Keratinocyte (primary cell): ENCODE measurements around the gene CLEC3B. TPM values are rescaled to one million over a fixed set of nuclear protein-coding genes. Genes with fewer than 3 reads are reported as not detected.

Source experiments
- DNase-seq: peaks from one replicate; pipeline ENCODE4 v3.0.0-alpha.2; 2011; ENCODE audit warnings: low read depth, missing footprints, low spot score
- FAIRE-seq: peaks from 2 replicates; lab custom pipeline; 2011; peaks lifted over from hg19 to GRCh38; lab: Jason Lieb, UNC
- H2AFZ ChIP-seq: 2 replicates; pipeline ENCODE4 v1.6.0; 2012; ENCODE audit warnings: low read length, control low read depth, inconsistent platforms; ENCODE audit not compliant: control insufficient read depth
- H3K27ac ChIP-seq: 2 replicates; pipeline ENCODE4 v1.5.1; 2011; ENCODE audit warnings: low read length; ENCODE audit not compliant: control insufficient read depth, insufficient read depth
- H3K27me3 ChIP-seq: 3 replicates; pipeline ENCODE4 v1.6.0; 2011; ENCODE audit warnings: low read length; ENCODE audit not compliant: control insufficient read depth, insufficient read depth; ENCODE audit errors: extremely low read depth
- H3K36me3 ChIP-seq, 2 experiments: 2 replicates in 1 of 2; 3 replicates in 1 of 2; pipeline ENCODE4 v1.5.1; 2011; ENCODE audit warnings: low read length in 2 of 2, mild to moderate bottlenecking in 1 of 2; ENCODE audit not compliant: control insufficient read depth in 2 of 2, insufficient read depth in 2 of 2; ENCODE audit errors: extremely low read depth in 1 of 2
- H3K4me1 ChIP-seq: 3 replicates; pipeline ENCODE4 v1.5.1; 2011; ENCODE audit warnings: low read length; ENCODE audit not compliant: control insufficient read depth, insufficient read depth; ENCODE audit errors: extremely low read depth
- H3K4me2 ChIP-seq: 3 replicates; pipeline ENCODE4 v1.6.0; 2011; ENCODE audit warnings: low read depth, low read length; ENCODE audit not compliant: control insufficient read depth, insufficient read depth; ENCODE audit errors: extremely low read depth
- H3K4me3 ChIP-seq, 3 experiments: fragments of 200-600 bp in 1 of 3; sonication (generic) in 1 of 3; 2 replicates in 2 of 3; 3 replicates in 1 of 3; pipeline ENCODE4 v1.5.1; 2011 to 2016; ENCODE audit warnings: low read length in 3 of 3, mild to moderate bottlenecking in 3 of 3, control low read depth in 2 of 3, inconsistent platforms in 1 of 3, low read depth in 1 of 3, mixed read lengths in 1 of 3, mixed run types in 1 of 3, moderate library complexity in 1 of 3; ENCODE audit not compliant: control insufficient read depth in 2 of 3, insufficient read depth in 2 of 3; ENCODE audit errors: extremely low read depth in 1 of 3
- H3K79me2 ChIP-seq: 2 replicates; pipeline ENCODE4 v1.6.0; 2012; ENCODE audit warnings: low read length; ENCODE audit not compliant: control insufficient read depth, insufficient read depth
- H3K9ac ChIP-seq: 3 replicates; pipeline ENCODE4 v1.6.0; 2011; ENCODE audit warnings: low read length; ENCODE audit not compliant: control insufficient read depth, insufficient read depth; ENCODE audit errors: extremely low read depth
- H3K9me1 ChIP-seq: 3 replicates; pipeline ENCODE4 v1.6.0; 2011; ENCODE audit warnings: low read length; ENCODE audit not compliant: control insufficient read depth, insufficient read depth; ENCODE audit errors: extremely low read depth
- H3K9me3 ChIP-seq: 2 replicates; pipeline ENCODE4 v1.5.1; 2012; ENCODE audit warnings: low read depth, low read length; ENCODE audit not compliant: control insufficient read depth
- H4K20me1 ChIP-seq: 3 replicates; pipeline ENCODE4 v1.6.0; 2011; ENCODE audit warnings: low read length; ENCODE audit not compliant: control insufficient read depth, insufficient read depth; ENCODE audit errors: extremely low read depth
- CTCF ChIP-seq, 3 experiments: IDR thresholded peaks in 1 of 3; conservative IDR thresholded peaks in 1 of 3; optimal IDR thresholded peaks in 1 of 3; 2 replicates in 2 of 3; 3 replicates in 1 of 3; pipeline versions ENCODE3 to v1.5.1; 2011; ENCODE audit warnings: low read length in 3 of 3, mild to moderate bottlenecking in 3 of 3, moderate library complexity in 2 of 3, control low read depth in 1 of 3, inconsistent platforms in 1 of 3; ENCODE audit not compliant: insufficient read depth in 2 of 3; ENCODE audit errors: extremely low read depth in 1 of 3
- EZH2 ChIP-seq: IDR thresholded peaks from one replicate; pipeline ENCODE4 v1.6.1; 2012; ENCODE audit warnings: inconsistent platforms, mild to moderate bottlenecking, low read length, moderate library complexity
- dilution Hi-C: fragments of 300-500 bp; cut with MboI; formaldehyde crosslinking; loops from one replicate; pipeline ENCODE4 v1.7.0; 2020; ENCODE audit warnings: low sequenced_read_pairs; ENCODE audit not compliant: extremely low pct_ligation_motif_present
- polyA plus RNA-seq, 5 experiments: library from polyadenylated mRNA; depleted of rRNA in 3 of 5; stranded (reverse) in 3 of 5; stranded (forward) in 1 of 5; unstranded in 1 of 5; fragments of >200 nt; gene quantifications; 1 replicate in 1 of 5; 2 replicates in 3 of 5; 3 replicates in 1 of 5; pipeline versions ENCODE4 v1.2.1 to v1.2.3, GENCODE V29; 2011 to 2012; ENCODE audit warnings: missing spikeins in 2 of 5, low read depth in 1 of 5, low replicate concordance in 1 of 5

CLEC3B gene
- polyA plus RNA-seq, 1 donor (not counting 4 experiments of a cell fraction or from before 2014, with no cell fraction given): not detected

DNA sequence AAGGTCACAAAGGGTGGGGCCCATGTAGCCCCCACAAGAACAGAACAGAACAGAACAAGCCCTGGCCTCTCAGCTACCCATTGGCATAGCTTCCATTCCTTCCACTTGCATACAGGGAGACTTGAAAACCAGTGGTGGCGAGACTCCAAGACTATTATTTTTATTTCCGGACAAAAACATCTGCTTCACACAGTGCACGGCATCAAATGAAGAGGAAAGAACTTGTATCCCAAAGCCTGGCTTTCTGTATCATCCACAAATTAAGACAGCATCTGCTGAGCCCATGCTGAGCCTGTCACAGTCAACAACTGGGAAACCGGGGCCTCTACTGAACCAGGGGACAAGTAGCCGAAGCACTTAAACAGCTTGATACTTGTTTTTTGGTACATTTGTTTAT lies 56.0 kb downstream of the CLEC3B start:
- Histone ChIP-seq H3K9me1 (peaks cover under 1% of the 10 kb centered on the region), H3K36me3 (peaks cover 34 to 41% of the 10 kb centered on the region in 2 experiments), H4K20me1 (no peaks in the 10 kb centered on the region), H3K27me3 (no peaks in the 10 kb centered on the region), H3K9ac (no peak overlapping the region), H3K9me3 (no peaks in the 10 kb centered on the region), H3K27ac (no peak overlapping the region), H3K79me2 (peaks cover 22% of the 10 kb centered on the region), H3K4me3 (no peak overlapping the region), H2AFZ (no peak overlapping the region), H3K4me1 (no peaks in the 10 kb centered on the region), H3K4me2 (no peak overlapping the region)
- dilution Hi-C loops: no loop called here
- no peak for DNase-seq
- no peak for FAIRE-seq
- TF ChIP-seq CTCF (optimal IDR thresholded peaks at IDR 0.05 in 1 of 3, IDR thresholded peaks at IDR 0.05 in 1 of 3, conservative IDR thresholded peaks at IDR 0.05 in 1 of 3; ENCODE audit: extremely low read depth in 1 of 3, insufficient read depth in 2 of 3, low read length in 3 of 3) (no peak), EZH2 (no peak)

- Histone ChIP-seq H3K9me3 (no peaks in the 10 kb centered on the region), H3K4me2 (no peak overlapping the region), H3K36me3 (peaks cover 37 to 46% of the 10 kb centered on the region in 2 experiments), H3K27ac (no peak overlapping the region), H4K20me1 (no peaks in the 10 kb centered on the region), H3K79me2 (peaks cover 26% of the 10 kb centered on the region), H3K4me3 (no peak overlapping the region), H3K9ac (no peak overlapping the region), H3K9me1 (peaks cover 3% of the 10 kb centered on the region), H3K27me3 (no peaks in the 10 kb centered on the region), H2AFZ (no peak overlapping the region), H3K4me1 (peaks cover under 1% of the 10 kb centered on the region)
- FAIRE-seq: no peak
- dilution Hi-C loops: no loop called here
- TF ChIP-seq CTCF (optimal IDR thresholded peaks at IDR 0.05 in 1 of 3, IDR thresholded peaks at IDR 0.05 in 1 of 3, conservative IDR thresholded peaks at IDR 0.05 in 1 of 3; ENCODE audit: extremely low read depth in 1 of 3, insufficient read depth in 2 of 3, low read length in 3 of 3) (no peak), EZH2 (no peak)
- no peak for DNase-seq
Observed at GRCh38 chr3:45083023-45083422, 56.9 kb downstream of the CLEC3B start.
